Stimulated activated CD4-positive, alpha-beta T cell treated with anti-CD3 and anti-CD28 coated beads, Interleukin-1b, Interleukin-23, amount 100 ng/mL, for 1 hour (primary cell): ENCODE measurements around the gene OR2T6.
"Not testable (repeated sequence)": the region's sequence is repeated elsewhere in the genome, so short reads cannot be mapped to it uniquely, and the experiment has no call there.

ENCODE experiments used
- DNase-seq, 2 donors: peaks; one replicate each; pipeline ENCODE4 v3.0.0-alpha.2; 2020; ENCODE audit warnings: low read depth in 2 of 2

The OR2T6 gene, protein sequence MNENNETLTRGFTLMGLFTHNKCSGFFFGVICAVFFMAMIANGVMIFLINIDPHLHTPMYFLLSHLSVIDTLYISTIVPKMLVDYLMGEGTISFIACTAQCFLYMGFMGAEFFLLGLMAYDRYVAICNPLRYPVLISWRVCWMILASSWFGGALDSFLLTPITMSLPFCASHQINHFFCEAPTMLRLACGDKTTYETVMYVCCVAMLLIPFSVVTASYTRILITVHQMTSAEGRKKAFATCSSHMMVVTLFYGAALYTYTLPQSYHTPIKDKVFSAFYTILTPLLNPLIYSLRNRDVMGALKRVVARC

DNA sequence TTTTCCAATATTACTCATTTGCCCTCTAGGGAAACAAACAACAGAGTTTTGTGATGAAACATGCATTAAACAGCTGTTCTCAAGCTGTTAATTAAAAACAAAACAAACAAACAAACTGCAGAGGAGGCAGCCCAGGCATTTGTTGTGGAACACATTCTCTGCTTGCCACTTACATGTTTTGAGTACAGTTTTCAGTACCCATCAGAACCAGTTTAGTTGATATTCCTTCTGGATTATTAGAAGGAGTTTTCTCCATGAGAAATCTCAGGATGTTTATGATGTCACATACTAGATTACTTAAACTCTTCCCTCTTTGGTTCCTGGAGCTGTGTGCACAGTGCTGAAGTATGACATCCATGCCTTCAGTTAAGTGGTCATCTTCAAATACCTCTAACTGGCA, at the start of gene OR2T6:
OR2T6 (plus strand) TSS at position 301 of the 400 bp plus-strand sequence. CDS start 11,863 bp downstream, outside the sequence.
- DNase-seq = no peak

DNA sequence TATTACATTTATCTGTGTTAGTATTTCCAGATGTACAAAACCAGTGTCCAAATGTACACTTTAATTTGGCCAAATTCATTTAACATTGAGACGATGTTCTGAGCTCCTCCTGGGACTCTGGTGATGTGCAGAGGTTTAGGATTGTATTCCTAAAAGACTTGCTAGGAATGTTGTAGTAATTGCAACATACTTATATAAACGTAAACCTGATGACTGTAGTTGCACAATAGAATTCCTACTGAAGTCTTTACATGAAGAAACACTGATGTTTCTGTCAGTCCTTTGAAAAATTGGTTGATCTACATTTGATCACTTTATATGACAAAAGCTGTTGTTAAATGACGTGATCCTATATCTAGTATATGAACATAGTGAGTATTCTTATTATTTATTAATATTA, 32.1 kb upstream of the OR2T6 start:
- DNase-seq = no peak

DNA sequence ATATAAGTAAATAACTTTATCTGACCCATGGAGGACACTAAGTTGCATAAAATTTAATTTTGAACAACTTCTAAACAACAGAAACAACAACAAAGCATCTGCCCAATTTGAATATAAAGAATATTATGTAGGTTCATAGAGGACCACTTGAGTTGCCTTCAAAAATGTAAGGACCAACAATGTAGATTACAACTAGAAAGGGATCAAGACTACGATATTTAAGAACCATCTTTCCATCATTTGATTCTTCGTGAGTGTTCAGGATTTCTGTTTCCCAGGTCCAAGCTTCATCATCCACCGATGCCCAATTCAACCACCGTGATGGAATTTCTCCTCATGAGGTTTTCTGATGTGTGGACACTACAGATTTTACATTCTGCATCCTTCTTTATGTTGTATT, 27.1 kb upstream of the OR2T6 start, which contains the start of gene OR14C36:
OR14C36 (plus strand) TSS at position 301 of the 400 bp plus-strand sequence; CDS start at position 301, 0 bp downstream.
- no peak for DNase-seq

DNA sequence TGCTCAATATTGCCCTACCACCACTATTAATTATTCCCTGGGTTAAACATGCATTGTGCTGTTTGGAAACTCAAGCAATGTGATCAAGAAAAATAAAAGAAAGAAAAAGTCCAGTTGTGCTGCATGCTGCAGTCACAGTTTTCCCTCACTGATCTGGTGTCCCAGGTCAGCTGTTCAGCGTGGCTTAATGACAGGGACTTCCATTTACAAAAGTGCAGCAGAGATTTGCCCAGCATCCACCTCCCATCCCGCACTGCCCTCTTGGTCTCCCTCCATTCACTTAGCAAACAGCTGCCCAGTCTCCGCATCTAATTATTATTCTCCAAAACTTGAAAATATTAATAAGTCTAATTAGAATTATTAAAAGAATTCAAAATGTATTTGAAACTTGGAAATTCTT, 16.1 kb upstream of the OR2T6 start:
- DNase-seq = no peak

DNA sequence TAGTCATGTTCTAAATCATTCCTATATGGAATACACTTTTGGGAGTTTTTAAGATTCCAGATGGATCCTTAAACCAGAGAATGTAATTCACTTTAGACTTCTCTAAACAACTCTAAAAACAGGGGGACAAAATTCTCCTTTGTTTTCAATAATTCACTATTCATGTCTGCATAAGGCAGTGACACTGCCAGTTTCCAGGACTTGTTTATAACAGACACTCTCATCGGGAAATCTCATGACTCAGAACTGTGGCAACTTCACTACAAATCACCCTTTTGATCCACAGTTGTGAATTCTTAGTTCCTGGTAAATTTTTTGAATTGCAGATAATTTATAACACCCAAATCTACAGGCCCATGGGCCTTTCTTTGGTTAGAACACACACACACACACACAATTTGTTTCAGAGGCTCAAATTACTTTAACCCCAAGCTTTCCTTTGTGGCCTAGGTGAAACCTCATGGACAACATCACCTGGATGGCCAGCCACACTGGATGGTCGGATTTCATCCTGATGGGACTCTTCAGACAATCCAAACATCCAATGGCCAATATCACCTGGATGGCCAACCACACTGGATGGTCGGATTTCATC, 14.3 kb upstream of the OR2T6 start, which contains the start of gene OR2T4:
OR2T4 (plus strand) TSS at position 545 of the 595 bp plus-strand sequence; CDS start at position 545, 0 bp downstream.
- DNase-seq = no peak

DNA sequence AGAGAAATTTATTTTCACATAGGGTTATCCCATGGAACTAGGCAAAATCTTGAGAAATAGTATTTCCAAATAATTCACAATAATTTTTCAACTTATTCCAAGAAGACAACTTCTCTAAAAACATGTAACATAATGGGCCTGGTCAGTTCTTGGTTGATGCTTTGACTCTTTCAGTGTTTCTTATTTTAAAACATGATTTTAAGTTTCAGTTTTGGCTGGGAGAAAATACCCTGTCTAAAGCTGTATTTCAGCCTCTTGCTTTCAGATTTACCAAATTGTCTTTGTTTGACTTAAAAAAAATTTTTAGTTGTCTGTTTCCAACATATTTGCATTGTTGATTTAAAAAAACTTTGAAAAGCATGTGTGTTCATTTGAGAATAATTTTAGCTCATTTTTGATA, 8.9 kb upstream of the OR2T6 start:
- DNase-seq = no peak

DNA sequence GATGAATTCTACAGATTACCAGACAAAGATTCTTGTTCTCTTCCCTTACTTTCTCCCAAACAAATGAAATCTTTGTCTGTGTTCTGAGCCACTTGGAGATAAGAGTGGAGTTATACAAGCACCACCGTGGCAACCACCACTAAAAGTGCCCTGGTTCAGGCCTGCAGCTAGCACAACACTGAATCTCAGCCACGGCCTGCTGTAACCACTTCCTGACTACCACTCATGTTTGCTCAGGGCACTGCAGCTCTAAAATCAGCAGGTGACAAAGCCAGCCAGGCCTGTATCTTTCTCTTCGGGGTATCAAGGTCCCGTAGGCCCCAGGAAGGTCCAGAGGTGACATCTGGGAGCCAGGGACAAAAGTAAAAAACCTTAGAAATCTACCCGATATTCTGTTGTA, 3.2 kb upstream of the OR2T6 start:
- DNase-seq = no peak

DNA sequence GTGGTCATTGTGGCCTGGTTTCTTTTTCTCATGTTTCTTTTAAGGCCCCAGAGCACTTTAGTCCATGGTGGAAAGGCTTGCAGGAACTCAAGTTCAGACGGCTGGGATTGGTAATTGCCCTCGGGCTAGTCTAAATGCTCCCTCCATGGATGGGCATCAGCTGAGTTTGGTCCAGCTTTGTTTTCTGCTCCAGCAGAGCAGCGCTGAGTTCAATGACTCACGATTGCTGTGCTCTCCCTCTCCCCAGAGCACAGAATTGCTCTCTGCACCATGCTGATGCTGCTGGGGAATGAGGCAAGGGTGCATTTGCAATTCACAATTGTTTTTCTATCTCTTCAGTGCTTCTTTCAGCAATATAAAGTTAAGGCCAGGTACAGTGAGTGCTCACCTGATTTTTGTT, 1.8 kb upstream of the OR2T6 start:
- DNase-seq = no peak

DNA sequence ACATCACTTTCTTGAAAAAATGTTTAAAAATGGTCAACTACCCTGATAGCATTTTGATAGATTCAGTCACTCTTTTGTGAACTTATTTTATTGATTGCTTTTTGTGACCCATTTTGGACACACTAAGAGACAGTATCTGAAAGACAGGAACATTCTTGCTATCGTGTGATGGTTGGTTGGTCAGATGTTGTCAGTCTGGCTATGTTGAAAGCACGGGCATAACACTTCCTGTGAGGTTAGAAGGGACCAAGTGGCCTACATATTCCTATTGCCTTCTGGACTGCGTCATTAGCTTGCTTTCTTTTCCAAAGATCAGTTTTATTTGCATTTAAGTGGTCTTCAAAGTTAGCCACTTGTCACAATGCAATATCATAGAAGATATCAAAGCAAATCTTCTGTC, 1.4 kb downstream of the OR2T6 start:
- no peak for DNase-seq

DNA sequence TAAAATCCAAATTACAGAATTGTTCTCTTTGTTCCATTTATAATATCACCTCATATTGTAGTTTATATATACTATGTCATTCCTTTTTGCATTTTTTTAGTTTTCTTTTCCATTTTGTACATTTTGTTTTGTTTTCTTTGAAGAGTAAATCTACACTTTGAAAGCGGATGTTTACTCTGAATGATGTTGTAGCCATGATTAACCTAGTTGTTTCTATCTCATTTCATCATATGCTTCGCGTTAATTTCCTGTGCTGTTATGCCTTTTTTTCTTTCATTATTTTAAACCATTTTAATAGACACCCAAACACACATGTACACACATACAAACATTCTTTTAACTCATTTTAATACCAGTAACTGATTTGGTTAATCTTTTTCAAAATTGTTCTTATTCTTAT, 5.3 kb downstream of the OR2T6 start:
- DNase-seq = no peak

DNA sequence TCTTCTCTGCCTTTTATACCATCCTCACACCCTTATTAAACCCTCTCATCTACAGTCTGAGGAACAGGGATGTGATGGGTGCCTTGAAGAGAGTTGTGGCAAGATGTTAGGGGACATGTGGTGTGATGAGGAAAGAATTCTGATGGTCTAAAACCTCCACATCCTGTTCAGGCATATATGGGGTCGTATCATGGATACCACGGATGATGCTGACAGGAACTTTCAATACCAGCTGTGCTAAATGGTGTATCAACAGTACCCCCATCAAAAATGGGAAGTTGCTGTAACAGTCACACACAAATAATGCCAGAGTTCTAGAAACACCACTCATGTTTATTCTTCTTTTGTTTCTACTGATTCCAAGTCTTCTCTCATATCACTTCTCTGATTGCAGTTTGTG, 12.9 kb downstream of the OR2T6 start:
- DNase-seq = no peak

DNA sequence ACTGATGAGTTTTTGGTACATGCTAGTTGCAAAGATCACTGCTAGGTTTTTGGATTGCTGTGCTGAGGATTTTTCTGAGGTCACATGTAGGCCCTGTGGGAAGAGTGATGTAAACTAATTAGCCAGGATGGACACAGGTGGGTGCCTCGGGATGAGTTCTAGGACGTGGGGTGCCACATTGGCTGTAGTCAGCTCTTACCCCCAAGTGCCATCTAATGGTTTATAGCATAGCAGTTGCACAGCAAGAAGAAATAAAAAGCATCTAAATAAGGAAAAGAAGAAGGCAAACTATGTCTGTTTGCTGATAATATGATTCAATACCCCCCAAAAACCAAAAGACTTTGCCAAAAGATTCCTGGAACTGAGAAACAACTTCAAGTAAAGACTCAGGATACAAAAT, 17.5 kb downstream of the OR2T6 start:
- DNase-seq = no peak

DNA sequence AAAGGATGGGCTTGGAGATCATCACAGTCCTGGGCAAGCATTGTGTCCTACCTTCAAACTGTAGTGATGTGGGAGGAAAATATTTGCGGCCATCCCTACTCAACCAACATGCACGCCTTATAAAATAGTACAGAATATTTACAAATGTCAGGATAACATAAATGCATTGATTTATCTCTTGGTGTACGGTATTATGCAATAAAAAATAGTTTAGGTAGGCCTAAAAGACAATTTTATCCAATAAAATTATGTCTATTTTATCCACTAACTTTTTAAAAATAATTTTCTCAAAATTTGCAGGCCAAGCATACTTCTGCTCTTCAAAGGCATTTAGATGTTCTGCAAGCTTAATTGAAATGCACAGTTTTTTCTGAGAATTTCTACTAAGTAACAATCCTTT, 27.2 kb downstream of the OR2T6 start, which contains the start of gene OR2T1:
OR2T1 (plus strand) TSS at position 301 of the 400 bp plus-strand sequence. CDS start 3,100 bp downstream, outside the sequence.
- DNase-seq = no peak

DNA sequence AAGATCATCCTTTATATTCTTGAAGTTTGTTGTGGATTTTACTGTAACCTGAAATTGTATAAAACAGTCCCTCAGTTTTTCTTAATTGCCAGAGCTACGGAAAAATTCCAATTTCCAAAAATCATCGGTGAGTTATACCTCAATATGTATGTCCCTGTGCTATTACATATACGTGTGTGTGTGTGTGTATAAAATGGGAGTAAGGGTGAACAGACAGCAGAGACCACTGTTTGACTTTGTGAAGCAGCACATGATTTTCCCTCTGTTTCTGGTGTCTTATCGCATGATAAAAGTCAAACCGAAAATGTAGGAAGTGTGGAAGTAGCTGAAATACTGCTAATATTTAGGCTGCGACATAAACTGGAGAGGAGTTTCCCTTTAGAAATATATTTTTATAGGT, 28.5 kb downstream of the OR2T6 start:
- DNase-seq = no peak

DNA sequence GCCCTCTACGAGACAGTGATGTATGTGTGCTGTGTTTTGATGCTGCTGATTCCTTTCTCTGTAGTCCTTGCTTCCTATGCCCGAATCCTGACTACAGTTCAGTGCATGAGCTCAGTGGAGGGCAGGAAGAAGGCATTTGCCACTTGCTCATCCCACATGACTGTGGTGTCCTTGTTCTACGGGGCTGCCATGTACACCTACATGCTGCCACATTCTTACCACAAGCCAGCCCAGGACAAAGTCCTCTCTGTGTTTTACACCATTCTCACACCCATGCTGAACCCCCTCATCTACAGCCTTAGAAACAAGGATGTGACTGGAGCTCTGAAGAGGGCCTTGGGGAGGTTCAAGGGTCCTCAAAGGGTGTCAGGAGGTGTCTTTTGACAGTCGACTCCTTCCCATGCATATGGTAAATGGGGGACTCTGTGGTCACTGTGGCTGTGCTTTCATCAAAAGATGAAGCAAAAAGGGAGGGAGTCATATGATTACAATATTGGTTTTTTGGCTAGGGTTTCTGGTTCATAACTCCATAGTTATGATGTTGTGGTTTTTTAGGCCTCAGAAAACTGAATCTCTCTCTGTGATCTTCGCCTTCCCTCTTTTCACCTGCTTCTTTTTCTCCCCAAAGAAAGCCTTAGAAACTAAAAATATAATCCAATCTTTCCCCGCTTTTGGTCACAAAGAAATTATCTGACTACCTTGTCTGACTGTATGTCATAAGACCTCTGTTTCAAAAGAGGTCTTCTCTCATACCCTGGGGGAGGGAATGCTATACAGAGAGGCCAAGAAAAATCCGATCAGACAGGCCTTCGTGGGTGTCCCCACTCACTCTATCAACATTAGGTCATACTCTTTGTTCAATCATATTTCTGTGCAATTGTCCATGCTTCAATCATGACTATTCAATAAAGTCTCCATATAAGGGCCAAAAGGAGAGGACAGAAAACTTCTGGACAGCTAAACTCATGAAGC, 31.5 kb downstream of the OR2T6 start:
- DNase-seq = no peak

DNA sequence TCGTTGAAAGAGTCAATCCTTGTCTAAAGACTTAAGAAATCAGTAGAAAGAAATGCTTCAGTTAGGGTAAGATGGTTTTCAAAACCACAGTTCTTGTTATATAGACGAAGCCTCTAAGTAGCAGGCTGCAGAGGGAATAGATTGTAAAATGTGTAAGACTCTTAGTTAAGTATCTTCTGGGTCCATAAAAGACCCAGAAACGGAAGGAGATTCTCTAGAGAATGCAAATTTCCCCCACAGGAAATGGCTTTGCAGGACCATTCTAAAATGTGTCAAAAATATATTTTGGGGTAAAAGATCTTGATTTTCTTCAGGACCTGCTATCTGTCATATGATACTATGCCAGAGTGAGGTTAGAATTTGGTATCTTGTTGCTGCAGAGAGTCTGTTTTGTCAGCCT, 40.7 kb downstream of the OR2T6 start:
- no peak for DNase-seq

DNA sequence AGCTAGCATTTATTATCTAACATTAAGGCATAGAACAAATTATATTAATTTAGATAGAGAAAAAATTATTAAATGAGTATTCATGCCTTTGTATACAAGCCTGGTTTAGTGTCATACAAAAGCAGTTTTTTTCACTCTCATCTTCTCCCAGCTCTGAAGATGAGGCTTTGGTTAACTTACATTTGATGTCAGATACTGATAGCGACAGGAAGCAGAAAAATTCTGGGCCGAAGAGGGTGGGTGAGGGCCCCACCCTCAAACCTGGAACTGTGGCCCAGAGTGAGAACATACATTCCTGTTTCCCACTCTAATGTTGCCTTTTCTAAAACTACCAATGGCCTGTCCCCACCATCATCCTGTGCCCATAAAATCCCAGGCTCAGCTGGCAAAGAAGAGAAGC, 42.3 kb downstream of the OR2T6 start:
- DNase-seq = no peak

DNA sequence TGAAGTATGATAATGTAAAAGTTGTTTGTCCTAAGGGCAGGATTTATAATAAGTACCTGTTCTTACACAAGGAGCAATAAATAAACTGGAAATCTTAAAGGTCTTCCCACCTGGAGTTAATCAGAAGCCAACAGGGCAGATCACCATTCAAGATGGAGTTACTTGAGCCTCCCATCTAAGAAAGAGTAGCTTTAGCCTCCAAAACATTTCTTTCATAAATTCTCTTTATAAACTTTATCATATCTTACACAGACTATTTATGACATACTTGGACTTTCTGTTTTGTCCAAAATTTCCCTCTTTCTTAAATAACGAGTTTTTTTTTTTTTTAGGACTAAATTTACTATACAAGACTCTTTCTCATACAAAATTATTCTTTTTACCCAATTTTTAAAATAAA, 45.8 kb downstream of the OR2T6 start:
- DNase-seq = no peak

DNA sequence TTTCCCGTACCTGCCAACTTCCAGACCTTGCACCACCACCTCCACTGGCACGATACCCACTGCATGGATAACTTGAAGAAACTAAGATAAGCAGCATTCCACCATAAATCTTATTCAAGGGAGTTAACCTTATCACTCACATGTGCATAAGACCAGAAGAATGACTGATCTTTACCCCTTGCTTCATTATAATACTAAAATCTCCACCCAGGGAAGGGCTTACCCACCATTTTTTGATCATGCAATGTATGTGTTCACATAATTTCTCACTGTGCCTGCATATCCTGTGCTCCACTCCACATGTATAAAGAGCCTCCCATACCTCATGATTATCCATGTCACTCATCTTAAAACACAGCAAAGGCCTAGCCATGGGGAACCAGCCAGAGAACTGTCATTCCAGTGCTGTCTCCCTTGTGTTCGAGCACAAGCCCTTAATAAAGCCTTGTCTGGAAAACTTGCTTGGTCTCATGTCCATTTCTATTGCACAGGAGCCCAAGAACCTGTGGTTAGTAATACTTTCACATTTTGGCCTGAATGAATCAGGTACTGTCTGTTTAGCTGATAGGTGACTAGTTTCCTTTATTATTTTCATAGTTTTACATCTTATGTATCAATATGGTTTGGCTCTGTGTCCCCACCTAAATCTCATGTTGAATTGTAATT, 52.1 kb downstream of the OR2T6 start:
- DNase-seq = not testable (repeated sequence)

DNA sequence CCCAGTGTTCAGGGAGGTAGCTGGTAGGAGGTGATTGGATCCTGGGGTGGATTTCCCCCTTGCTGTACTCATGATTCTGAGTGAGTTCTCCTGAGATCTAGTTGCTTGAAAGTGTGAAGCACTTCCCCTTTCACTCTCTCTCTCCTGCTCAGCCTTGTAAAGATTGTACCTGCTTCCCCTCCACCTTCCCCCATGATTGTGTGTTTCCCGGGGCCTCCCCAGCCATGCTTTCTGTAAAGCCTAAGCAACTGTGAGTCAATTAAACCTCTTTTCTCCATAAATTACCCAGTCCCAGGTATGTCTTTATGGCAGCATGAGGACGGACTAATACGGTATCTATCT, 52.6 kb downstream of the OR2T6 start:
- DNase-seq = not testable (repeated sequence)

DNA sequence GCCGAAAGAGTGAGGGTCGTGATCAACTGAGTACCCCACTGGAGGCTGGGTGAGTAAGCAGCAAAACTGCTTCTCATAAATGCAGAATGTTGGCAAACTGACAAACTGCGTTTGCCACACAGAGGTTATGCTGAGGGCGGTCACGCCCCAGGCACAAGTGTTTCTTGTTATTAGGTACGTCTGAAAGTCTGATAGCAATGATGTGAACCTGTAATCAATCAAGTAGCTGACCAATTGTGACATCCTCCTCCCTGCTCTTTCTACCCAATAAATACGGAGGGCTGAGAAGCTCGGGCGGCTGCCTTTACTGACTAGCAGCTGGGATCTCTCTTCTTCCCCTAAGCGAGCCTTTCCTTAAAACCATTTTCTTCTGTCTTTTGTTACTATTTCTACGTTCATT, 56.1 kb downstream of the OR2T6 start:
- DNase-seq = not testable (repeated sequence)

DNA sequence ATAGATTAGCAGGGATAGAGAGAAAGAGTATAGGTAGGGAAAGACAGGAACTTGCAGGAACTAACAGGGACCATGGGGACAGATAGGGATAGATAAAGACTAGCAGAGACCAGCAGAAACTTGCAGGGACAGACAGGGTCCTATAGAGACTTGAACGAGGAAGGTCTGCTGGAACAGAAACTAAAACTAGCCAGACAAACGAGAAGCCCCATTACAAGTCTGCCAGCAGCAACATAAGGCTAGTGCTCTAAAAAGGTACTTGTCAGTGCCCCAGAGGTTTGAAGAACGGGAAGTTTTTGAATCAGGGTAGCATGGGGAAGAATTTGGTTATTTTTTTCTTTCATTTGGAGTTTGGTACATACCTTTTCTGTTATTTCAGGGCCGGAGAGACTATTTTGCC, 56.7 kb downstream of the OR2T6 start:
- not testable (repeated sequence) for DNase-seq
